ENCODE data around the gene ZNF318.

GRCh38 chr6:43313813-43314212, 55.6 kb downstream of the ZNF318 start:
- TF ChIP-seq EZH2 (IDR thresholded peaks at IDR 0.05) (no peak), POLR2AphosphoS5 (IDR thresholded peaks at IDR 0.05; ENCODE audit: borderline replicate concordance, low read depth, low read length) (no peak), FOXP2 (optimal IDR thresholded peaks at IDR 0.05; ENCODE audit: control extremely low read depth, extremely low read length, insufficient read depth) (no peak)

All from SK-N-MC (cell line).